GM12891 (cell line): ENCODE measurements around the gene ARHGEF11.

Experiments
- POLR2A ChIP-seq: IDR thresholded peaks from 2 replicates; pipeline ENCODE4 v1.6.1; 2011; ENCODE audit warnings: low read depth, low read length, control low read depth
- POLR2AphosphoS5 ChIP-seq: IDR thresholded peaks from 2 replicates; pipeline ENCODE4 v1.6.1; 2011; ENCODE audit warnings: low read depth, low read length, control low read depth

DNA sequence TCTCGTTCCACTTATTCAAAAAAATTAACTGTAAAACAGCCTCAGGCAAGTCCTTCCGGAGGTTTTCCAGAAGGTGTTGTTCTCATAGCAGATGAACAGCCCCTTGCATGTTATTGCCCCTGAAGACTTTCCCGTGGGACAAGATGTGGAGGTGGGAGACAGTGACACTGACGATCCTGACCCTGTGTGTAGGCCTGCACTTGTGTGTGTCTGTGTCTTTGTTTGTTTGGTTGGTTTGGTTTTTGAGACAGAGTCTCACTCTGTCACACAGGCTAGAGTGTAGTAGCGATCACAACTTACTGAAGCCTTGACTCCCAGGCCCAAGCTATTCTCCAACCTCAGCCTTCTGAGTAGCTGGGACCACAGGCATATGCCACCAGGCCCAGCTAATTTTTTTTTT lies 41.5 kb upstream of the ARHGEF11 start:
- TF ChIP-seq POLR2A, result no peak
- TF ChIP-seq POLR2AphosphoS5, result no peak
